GM23338 (cell line): ENCODE measurements around the gene STK32C.

Experiments used
- EZH2 ChIP-seq: fragments of 200-600 bp; sonication (generic); IDR thresholded peaks from one replicate; pipeline ENCODE4 v1.8.0; 2017; ENCODE audit warnings: antibody characterized with exemption, mild to moderate bottlenecking, low read depth; ENCODE audit not compliant: unreplicated experiment
- POLR2AphosphoS5 ChIP-seq: IDR thresholded peaks from 2 replicates; pipeline ENCODE4 v1.6.1; 2016; ENCODE audit warnings: antibody characterized with exemption, low read depth
- REST ChIP-seq: IDR thresholded peaks from one replicate; pipeline ENCODE4 v1.6.1; 2018; ENCODE audit warnings: antibody characterized with exemption; ENCODE audit not compliant: unreplicated experiment
- STAT1 ChIP-seq: IDR thresholded peaks from one replicate; pipeline ENCODE4 v1.6.1; 2016; ENCODE audit warnings: antibody characterized with exemption; ENCODE audit not compliant: unreplicated experiment
- TF ChIP-seq, protein P1 (sequence below), 2 experiments: fragments of 200-600 bp in 1 of 2; sonication (generic) in 1 of 2; conservative IDR thresholded peaks; 2 replicates each; pipeline versions ENCODE4 v1.5.1 to v1.6.1; 2016 to 2017; ENCODE audit warnings: antibody characterized with exemption in 2 of 2, low read depth in 2 of 2, mild to moderate bottlenecking in 2 of 2, moderate library complexity in 1 of 2

DNA sequence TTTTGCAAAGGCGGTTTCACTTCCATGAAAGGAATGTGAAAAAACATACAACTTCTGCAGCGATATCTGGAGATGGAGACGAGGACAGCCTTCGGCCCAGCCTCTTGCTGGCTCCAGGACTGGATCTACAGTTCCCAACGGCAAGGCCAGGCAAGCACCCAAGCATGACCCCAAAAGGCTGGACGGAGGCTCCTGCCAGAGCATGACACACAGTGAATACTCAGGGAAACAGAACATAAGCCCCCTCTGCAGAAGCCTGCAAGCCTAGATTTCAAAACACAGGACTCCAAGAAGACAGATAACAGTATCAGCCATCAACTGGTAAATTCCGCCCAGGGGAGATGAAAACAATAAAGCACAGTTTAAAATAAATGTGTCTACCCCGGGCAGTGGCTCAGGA lies 21.0 kb upstream of the STK32C start:
- TF ChIP-seq POLR2AphosphoS5 (no peak), EZH2 (no peak), STAT1 (no peak), REST (no peak)
- TF ChIP-seq, protein P1, sequence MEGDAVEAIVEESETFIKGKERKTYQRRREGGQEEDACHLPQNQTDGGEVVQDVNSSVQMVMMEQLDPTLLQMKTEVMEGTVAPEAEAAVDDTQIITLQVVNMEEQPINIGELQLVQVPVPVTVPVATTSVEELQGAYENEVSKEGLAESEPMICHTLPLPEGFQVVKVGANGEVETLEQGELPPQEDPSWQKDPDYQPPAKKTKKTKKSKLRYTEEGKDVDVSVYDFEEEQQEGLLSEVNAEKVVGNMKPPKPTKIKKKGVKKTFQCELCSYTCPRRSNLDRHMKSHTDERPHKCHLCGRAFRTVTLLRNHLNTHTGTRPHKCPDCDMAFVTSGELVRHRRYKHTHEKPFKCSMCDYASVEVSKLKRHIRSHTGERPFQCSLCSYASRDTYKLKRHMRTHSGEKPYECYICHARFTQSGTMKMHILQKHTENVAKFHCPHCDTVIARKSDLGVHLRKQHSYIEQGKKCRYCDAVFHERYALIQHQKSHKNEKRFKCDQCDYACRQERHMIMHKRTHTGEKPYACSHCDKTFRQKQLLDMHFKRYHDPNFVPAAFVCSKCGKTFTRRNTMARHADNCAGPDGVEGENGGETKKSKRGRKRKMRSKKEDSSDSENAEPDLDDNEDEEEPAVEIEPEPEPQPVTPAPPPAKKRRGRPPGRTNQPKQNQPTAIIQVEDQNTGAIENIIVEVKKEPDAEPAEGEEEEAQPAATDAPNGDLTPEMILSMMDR (conservative IDR thresholded peaks at IDR 0.05; ENCODE audit: low read depth in 2 of 2): no peak
